ENCODE measurements around the gene CAMK2A.

- TF ChIP-seq EZH2phosphoT487 (conservative IDR thresholded peaks at IDR 0.05; ENCODE audit: low read length): no peak
- TF ChIP-seq CTCF (IDR thresholded peaks at IDR 0.05; ENCODE audit: insufficient read depth, low read length, poor library complexity, severe bottlenecking): no peak
These were observed 69.7 kb downstream of the CAMK2A start for GRCh38 chr5:150219861-150220260.
